CD14-positive monocyte (primary cell): Measurements from ENCODE around the gene TRDN. TPM values are rescaled to one million over a fixed set of nuclear protein-coding genes. Genes with fewer than 3 reads are reported as not detected.

ENCODE experiments used
- DNase-seq, 3 donors: peaks; one replicate each; pipeline ENCODE4 v3.0.0-alpha.2; 2011 to 2022
- H2AFZ ChIP-seq: 2 replicates; pipeline ENCODE4 v1.6.0; 2012; ENCODE audit warnings: mild to moderate bottlenecking, low read depth, low read length, inconsistent platforms; ENCODE audit not compliant: insufficient read depth, poor library complexity, severe bottlenecking
- H3K27ac ChIP-seq, 2 donors: 1 replicate in 1 of 2; 2 replicates in 1 of 2; pipeline ENCODE4 v1.5.1; 2012 to 2013; ENCODE audit warnings: low read length in 2 of 2, control low read depth in 1 of 2, inconsistent platforms in 1 of 2, low read depth in 1 of 2, mild to moderate bottlenecking in 1 of 2
- H3K27me3 ChIP-seq, 2 donors: one replicate each; pipeline versions ENCODE4 v1.6.0 to v1.6.1; 2011 to 2013; ENCODE audit warnings: low read length in 2 of 2; ENCODE audit not compliant: control insufficient read depth in 2 of 2, insufficient read depth in 2 of 2
- H3K36me3 ChIP-seq, 2 donors: replicated peaks in 1 of 2; 1 replicate in 1 of 2; 2 replicates in 1 of 2; pipeline versions ENCODE4 v1.5.1 to v1.6.1; 2012 to 2013; ENCODE audit warnings: low read length in 2 of 2, control low read depth in 1 of 2, inconsistent platforms in 1 of 2, mild to moderate bottlenecking in 1 of 2; ENCODE audit not compliant: insufficient read depth in 2 of 2, control insufficient read depth in 1 of 2
- H3K4me1 ChIP-seq, 2 donors: 1 replicate in 1 of 2; 2 replicates in 1 of 2; pipeline versions ENCODE4 v1.5.1 to v1.6.1; 2012 to 2013; ENCODE audit warnings: low read length in 2 of 2, control low read depth in 1 of 2, inconsistent platforms in 1 of 2, mild to moderate bottlenecking in 1 of 2, moderate library complexity in 1 of 2; ENCODE audit not compliant: insufficient read depth in 2 of 2, control insufficient read depth in 1 of 2
- H3K4me2 ChIP-seq: replicated peaks from 2 replicates; pipeline ENCODE3; 2012; ENCODE audit warnings: low read length, moderate library complexity, mild to moderate bottlenecking; ENCODE audit not compliant: poor library complexity, severe bottlenecking; ENCODE audit errors: extremely low read depth
- H3K4me3 ChIP-seq, 3 experiments: fragments of 200-600 bp in 1 of 3; sonication (generic) in 1 of 3; replicated peaks in 1 of 3; 1 replicate in 2 of 3; 2 replicates in 1 of 3; pipeline ENCODE4 v1.5.1; 2011 to 2013; ENCODE audit warnings: low read length in 3 of 3, mild to moderate bottlenecking in 3 of 3, control low read depth in 2 of 3, low read depth in 2 of 3, inconsistent platforms in 1 of 3, moderate library complexity in 1 of 3
- H3K79me2 ChIP-seq: 2 replicates; pipeline ENCODE4 v1.6.0; 2012; ENCODE audit warnings: mild to moderate bottlenecking, control low read depth, inconsistent platforms, low read length, moderate library complexity; ENCODE audit not compliant: insufficient read depth
- H3K9ac ChIP-seq: 2 replicates; pipeline ENCODE4 v1.6.0; 2017; ENCODE audit warnings: low read length, mild to moderate bottlenecking; ENCODE audit not compliant: insufficient read depth, poor library complexity, severe bottlenecking
- H3K9me3 ChIP-seq, 2 donors: replicated peaks in 1 of 2; 1 replicate in 1 of 2; 2 replicates in 1 of 2; pipeline versions ENCODE4 v1.5.1 to v1.6.1; 2012 to 2013; ENCODE audit warnings: low read length in 2 of 2, control low read depth in 1 of 2; ENCODE audit not compliant: control insufficient read depth in 1 of 2, insufficient read depth in 1 of 2
- H4K20me1 ChIP-seq: 2 replicates; pipeline ENCODE4 v1.6.0; 2012; ENCODE audit warnings: mild to moderate bottlenecking, low read length, control low read depth, moderate library complexity; ENCODE audit not compliant: insufficient read depth
- H3K27ac Mint-ChIP-seq, 7 donors: one replicate each; pipeline ENCODE4 v1.8.0; 2020; ENCODE audit warnings: mild to moderate bottlenecking in 7 of 7, mixed read lengths in 7 of 7, moderate library complexity in 6 of 7, inconsistent platforms in 2 of 7
- H3K27me3 Mint-ChIP-seq, 3 donors: one replicate each; pipeline ENCODE4 v1.8.0; 2021 to 2022; ENCODE audit warnings: low read depth in 3 of 3, mild to moderate bottlenecking in 3 of 3, mixed read lengths in 3 of 3, moderate library complexity in 3 of 3, inconsistent platforms in 1 of 3
- H3K36me3 Mint-ChIP-seq, 2 donors: one replicate each; pipeline ENCODE4 v1.8.0; 2020; ENCODE audit warnings: mixed read lengths in 2 of 2, inconsistent platforms in 1 of 2, mild to moderate bottlenecking in 1 of 2
- H3K4me1 Mint-ChIP-seq: one replicate; pipeline ENCODE4 v1.8.0; 2020; ENCODE audit warnings: mild to moderate bottlenecking, mixed read lengths
- H3K4me3 Mint-ChIP-seq, 2 donors: one replicate each; pipeline ENCODE4 v1.8.0; 2020; ENCODE audit warnings: mild to moderate bottlenecking in 2 of 2, mixed read lengths in 2 of 2, moderate library complexity in 1 of 2
- H3K9me3 Mint-ChIP-seq, 7 donors: one replicate each; pipeline ENCODE4 v1.8.0; 2020 to 2022; ENCODE audit warnings: mixed read lengths in 7 of 7, mild to moderate bottlenecking in 6 of 7, moderate library complexity in 6 of 7, inconsistent platforms in 2 of 7
- WGBS: methylation state at CpG from one replicate; pipeline ENCODE4 v1.1.5; 2013; ENCODE audit warnings: missing lambda C conversion rate; ENCODE audit not compliant: insufficient coverage; 5-methylcytosine and 5-hydroxymethylcytosine counted together
- intact Hi-C, 2 donors: fragments of 100-400 bp; cut with micrococcal nuclease; formaldehyde crosslinking; loops; one replicate each; pipeline versions ENCODE4 v1.15.0 to v1.15.1; 2023
- polyA plus RNA-seq, 3 donors: library from polyadenylated mRNA; depleted of rRNA in 1 of 3; unstranded in 2 of 3; stranded (reverse) in 1 of 3; fragments of 300-500 nt in 2 of 3; fragments of >200 nt in 1 of 3; fragmentation: Illumina TruSeq in 2 of 3; gene quantifications; 1 replicate in 2 of 3; 2 replicates in 1 of 3; pipeline ENCODE4 v1.2.3, GENCODE V29; 2012 to 2021
- TF ChIP-seq, protein P1 (sequence below): fragments of 200-600 bp; IDR thresholded peaks from one replicate; pipeline ENCODE4 v1.8.0; 2022; ENCODE audit warnings: antibody characterized with exemption, mild to moderate bottlenecking

Gene TRDN
- polyA plus RNA-seq, 3 donors: not detected

DNA sequence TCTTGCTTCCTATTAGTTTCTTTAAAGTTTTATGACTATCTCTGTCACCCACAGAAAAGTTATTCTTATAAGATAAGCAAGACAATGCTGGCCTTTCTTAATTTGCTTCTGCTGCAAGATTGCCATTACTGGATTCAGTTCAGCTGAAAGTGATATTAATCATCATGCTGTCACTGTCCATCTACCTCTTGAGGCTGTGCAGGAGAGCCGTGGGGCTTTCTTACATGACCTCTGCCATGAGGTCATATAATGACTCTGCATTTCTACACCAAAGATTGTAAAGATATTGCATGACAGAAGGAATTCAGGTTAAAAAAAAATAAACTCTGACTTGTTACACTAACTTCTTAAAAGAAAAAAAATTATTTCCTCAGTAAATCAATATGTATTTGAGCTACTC is 106.9 kb downstream of the TRDN start:
- no CpG with 5 or more reads among the region's 1 CpG for WGBS
- no peak overlapping the region for H3K9ac ChIP-seq
- no peaks in the 10 kb centered on the region for H3K9me3 Mint-ChIP-seq

DNA sequence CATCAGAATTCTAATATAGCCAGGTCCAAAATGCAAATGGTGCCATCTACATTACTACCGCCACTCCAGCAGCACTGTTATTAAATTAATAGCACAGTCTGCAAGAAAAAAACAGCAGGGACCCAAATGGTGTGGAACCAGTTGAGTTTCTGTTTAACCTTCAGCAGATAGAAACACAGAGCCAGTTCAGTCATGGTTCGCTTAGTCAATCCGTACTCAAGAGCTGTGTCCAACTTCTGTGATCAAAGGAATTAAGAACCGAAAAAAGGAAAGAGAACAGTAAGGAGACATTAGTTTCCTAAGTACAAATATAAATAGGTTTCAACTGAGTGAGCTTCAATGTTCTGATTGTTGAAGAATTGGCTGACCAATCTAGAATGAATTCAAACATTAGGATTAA is 107.7 kb downstream of the TRDN start:
- H3K27me3 Mint-ChIP-seq: no peaks in the 10 kb centered on the region
- Histone ChIP-seq H3K9me3 (no peaks in the 10 kb centered on the region), H4K20me1 (no peaks in the 10 kb centered on the region), H3K9ac (no peak overlapping the region), H3K27me3 (no peaks in the 10 kb centered on the region), H3K79me2 (no peaks in the 10 kb centered on the region), H3K36me3 (no peaks in the 10 kb centered on the region), H3K4me3 (no peak overlapping the region), H3K4me2 (no peak overlapping the region), H3K4me1 (no peaks in the 10 kb centered on the region), H3K27ac (no peak overlapping the region), H2AFZ (no peak overlapping the region)
- no peaks in the 10 kb centered on the region for H3K36me3 Mint-ChIP-seq
- TF ChIP-seq, protein P1, sequence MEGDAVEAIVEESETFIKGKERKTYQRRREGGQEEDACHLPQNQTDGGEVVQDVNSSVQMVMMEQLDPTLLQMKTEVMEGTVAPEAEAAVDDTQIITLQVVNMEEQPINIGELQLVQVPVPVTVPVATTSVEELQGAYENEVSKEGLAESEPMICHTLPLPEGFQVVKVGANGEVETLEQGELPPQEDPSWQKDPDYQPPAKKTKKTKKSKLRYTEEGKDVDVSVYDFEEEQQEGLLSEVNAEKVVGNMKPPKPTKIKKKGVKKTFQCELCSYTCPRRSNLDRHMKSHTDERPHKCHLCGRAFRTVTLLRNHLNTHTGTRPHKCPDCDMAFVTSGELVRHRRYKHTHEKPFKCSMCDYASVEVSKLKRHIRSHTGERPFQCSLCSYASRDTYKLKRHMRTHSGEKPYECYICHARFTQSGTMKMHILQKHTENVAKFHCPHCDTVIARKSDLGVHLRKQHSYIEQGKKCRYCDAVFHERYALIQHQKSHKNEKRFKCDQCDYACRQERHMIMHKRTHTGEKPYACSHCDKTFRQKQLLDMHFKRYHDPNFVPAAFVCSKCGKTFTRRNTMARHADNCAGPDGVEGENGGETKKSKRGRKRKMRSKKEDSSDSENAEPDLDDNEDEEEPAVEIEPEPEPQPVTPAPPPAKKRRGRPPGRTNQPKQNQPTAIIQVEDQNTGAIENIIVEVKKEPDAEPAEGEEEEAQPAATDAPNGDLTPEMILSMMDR: no peak
- no peak overlapping the region for H3K4me3 Mint-ChIP-seq
- no peaks in the 10 kb centered on the region for H3K9me3 Mint-ChIP-seq
- 100% methylated on average over 1 of the region's 4 CpGs for WGBS
- H3K27ac Mint-ChIP-seq: no peak overlapping the region
- intact Hi-C loops: no loop called here
- DNase-seq: no peak
- H3K4me1 Mint-ChIP-seq: no peaks in the 10 kb centered on the region

More for the DNA sequence above, 106.9 kb downstream of the TRDN start:
- H3K36me3 Mint-ChIP-seq: no peaks in the 10 kb centered on the region
- no peaks in the 10 kb centered on the region for H3K4me1 Mint-ChIP-seq
- H3K79me2 ChIP-seq: no peaks in the 10 kb centered on the region
- no peak overlapping the region for H3K4me2 ChIP-seq
- H2AFZ ChIP-seq: no peak overlapping the region
- no peaks in the 10 kb centered on the region for H3K27me3 Mint-ChIP-seq
- no peaks in the 10 kb centered on the region for H4K20me1 ChIP-seq
- H3K4me1 ChIP-seq: no peaks in the 10 kb centered on the region
- no peaks in the 10 kb centered on the region for H3K9me3 ChIP-seq
- H3K4me3 Mint-ChIP-seq: no peak overlapping the region
- no peak overlapping the region for H3K27ac ChIP-seq
- H3K27me3 ChIP-seq: no peaks in the 10 kb centered on the region
- intact Hi-C loops: no loop called here
- H3K27ac Mint-ChIP-seq: no peak overlapping the region
- TF ChIP-seq, protein P1: no peak
- H3K36me3 ChIP-seq: no peaks in the 10 kb centered on the region
- no peak for DNase-seq
- H3K4me3 ChIP-seq: no peak overlapping the region
